ENCODE measurements around the gene SKAP2.
"Not testable (repeated sequence)": the region's sequence is repeated elsewhere in the genome, so short reads cannot be mapped to it uniquely, and the experiment has no call there.

SKAP2 gene

GRCh38 chr7:26857170-26857505, 7.3 kb downstream of the SKAP2 start:
- DNase-seq, result no peak

- no peak for DNase-seq
These were observed 8.0 kb downstream of the SKAP2 start for GRCh38 chr7:26856176-26856985.

- DNase-seq, result no peak
These were observed 9.2 kb downstream of the SKAP2 start for GRCh38 chr7:26854876-26855855.

GRCh38 chr7:26853788-26854393, 10.5 kb downstream of the SKAP2 start:
- DNase-seq, result no peak

- no peak for DNase-seq
These were observed 14.2 kb downstream of the SKAP2 start for GRCh38 chr7:26850193-26850651.

- no peak for DNase-seq
These were observed 20.7 kb downstream of the SKAP2 start for GRCh38 chr7:26843705-26844104.

GRCh38 chr7:26842897-26843296, 21.5 kb downstream of the SKAP2 start:
- no peak for DNase-seq

GRCh38 chr7:26841003-26841739, 23.2 kb downstream of the SKAP2 start:
- no peak for DNase-seq

- DNase-seq, result not testable (repeated sequence)
These were observed 27.6 kb downstream of the SKAP2 start for GRCh38 chr7:26836793-26837192.

- DNase-seq, result no peak
These were observed 49.0 kb downstream of the SKAP2 start for GRCh38 chr7:26815426-26815825.

GRCh38 chr7:26813432-26813831, 51.0 kb downstream of the SKAP2 start:
- DNase-seq, result no peak

GRCh38 chr7:26794541-26794940, 69.8 kb downstream of the SKAP2 start:
- DNase-seq, result no peak

- no peak for DNase-seq
These were observed 71.8 kb downstream of the SKAP2 start for GRCh38 chr7:26792576-26792975.

- DNase-seq, result no peak
These were observed 72.4 kb downstream of the SKAP2 start for GRCh38 chr7:26792006-26792405.

GRCh38 chr7:26789481-26790184, 74.8 kb downstream of the SKAP2 start:
- DNase-seq, result no peak

GRCh38 chr7:26787701-26788100, 76.7 kb downstream of the SKAP2 start:
- DNase-seq, result no peak

- no peak for DNase-seq
These were observed 80.3 kb downstream of the SKAP2 start for GRCh38 chr7:26784118-26784517.

- no peak for DNase-seq
These were observed 81.9 kb downstream of the SKAP2 start for GRCh38 chr7:26782501-26782900.

GRCh38 chr7:26779978-26780595, 84.3 kb downstream of the SKAP2 start:
- no peak for DNase-seq

GRCh38 chr7:26777385-26777784, 87.0 kb downstream of the SKAP2 start:
- DNase-seq, result no peak

GRCh38 chr7:26760501-26760900, 103.9 kb downstream of the SKAP2 start:
- DNase-seq, result no peak

- no peak for DNase-seq
These were observed 105.3 kb downstream of the SKAP2 start for GRCh38 chr7:26759108-26759507.

Measured in activated effector memory CD4-positive, alpha-beta T cell treated with Interleukin-2 at 50 U/mL for 16 hours (primary cell).